ENCODE data around the gene RPL37.
"Not testable (repeated sequence)": the region's sequence is repeated elsewhere in the genome, so short reads cannot be mapped to it uniquely, and the experiment has no call there.

The RPL37 gene

DNA sequence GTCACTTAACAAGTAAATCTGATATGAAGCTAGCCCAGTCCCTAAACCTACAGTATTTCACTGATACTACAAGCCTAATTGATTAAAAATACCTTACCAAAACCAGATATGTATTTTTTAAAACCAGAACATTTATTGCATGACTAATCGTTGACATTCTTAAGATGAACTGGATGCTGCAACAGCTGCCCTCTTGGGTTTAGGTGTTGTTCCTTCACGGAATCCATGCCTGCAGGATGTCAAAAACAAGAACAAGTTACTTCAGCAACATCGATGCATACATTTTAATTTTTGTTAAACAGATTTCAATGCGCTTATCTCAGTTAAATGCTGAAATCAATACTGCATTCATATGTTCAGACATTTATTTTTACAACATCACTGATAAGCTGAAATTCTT lies 2.7 kb downstream of the RPL37 start:
- no peak for DNase-seq

DNA sequence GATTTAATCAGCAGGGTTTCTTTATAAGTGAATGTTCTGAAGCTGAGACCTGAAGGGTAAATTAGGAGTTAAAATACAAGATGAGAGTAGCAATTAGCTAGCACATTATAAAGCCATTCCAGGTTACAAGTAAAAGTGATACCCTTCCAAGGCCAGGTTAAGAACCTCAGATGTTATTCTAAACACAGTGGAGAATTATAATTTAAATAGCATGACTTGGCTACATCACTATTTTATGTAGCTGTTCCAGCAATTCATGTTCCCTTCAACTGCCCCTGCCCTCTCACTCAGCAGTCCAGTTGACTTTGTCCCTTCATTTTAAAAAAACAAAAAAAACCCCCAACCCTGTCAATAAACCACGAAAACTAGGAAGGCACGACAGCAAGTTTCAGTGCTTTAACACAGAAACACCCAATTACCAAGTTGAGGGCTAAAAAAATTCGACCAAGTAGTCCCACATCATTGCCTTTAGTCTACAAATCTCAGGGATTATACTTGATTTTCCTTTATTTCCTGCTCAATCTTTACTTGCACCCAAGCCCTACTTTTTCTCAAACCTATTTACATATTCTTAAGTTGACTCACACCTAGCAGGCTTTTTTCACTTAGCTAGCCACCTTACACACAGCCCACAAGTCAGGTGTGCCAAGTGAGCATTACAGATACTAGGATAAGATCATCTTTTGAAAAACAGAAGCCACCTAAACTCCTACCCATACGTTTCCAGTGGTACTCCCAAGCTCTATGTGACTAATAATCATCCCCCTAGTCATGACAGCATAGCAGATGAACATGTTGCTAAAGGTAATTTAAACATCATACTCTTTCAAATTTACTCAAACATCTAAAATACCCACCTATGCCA lies 3.4 kb downstream of the RPL37 start:
- no peak for DNase-seq

DNA sequence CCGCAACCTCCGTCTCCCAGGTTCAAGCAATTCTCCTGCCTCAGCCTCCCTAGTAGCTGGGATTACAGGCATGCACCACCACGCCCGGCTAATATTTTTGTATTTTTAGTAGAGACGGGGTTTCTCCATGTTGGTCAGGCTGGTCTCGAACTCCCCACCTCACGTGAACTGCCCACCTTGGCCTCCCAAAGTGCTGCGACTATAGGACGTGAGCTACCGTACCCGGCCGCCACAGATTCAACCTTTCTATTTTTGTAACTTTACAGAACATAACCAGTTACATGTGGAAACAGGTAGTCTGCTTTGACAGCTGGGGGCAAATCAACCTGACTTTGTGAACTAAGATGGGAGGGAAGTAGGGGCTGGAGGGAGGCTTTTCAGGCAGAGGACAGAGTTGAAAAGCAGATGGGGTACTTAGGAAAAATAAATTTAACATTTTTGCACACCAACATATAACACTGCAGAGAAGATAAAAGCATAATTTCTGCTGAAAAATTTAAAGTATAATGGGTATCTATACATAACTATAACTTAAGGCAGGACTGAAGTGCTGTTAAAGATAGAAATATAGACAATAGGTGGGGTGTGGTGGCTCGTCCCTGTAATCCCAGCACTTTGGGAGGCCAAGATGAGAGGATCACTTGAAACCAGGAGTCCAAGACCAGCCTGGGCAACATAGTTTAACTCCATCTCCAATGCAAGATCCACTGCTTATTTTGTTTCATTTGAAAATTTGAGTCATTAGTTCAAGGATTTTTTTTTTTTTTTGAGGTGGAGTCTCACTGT lies 5.1 kb downstream of the RPL37 start:
- DNase-seq: no peak

DNA sequence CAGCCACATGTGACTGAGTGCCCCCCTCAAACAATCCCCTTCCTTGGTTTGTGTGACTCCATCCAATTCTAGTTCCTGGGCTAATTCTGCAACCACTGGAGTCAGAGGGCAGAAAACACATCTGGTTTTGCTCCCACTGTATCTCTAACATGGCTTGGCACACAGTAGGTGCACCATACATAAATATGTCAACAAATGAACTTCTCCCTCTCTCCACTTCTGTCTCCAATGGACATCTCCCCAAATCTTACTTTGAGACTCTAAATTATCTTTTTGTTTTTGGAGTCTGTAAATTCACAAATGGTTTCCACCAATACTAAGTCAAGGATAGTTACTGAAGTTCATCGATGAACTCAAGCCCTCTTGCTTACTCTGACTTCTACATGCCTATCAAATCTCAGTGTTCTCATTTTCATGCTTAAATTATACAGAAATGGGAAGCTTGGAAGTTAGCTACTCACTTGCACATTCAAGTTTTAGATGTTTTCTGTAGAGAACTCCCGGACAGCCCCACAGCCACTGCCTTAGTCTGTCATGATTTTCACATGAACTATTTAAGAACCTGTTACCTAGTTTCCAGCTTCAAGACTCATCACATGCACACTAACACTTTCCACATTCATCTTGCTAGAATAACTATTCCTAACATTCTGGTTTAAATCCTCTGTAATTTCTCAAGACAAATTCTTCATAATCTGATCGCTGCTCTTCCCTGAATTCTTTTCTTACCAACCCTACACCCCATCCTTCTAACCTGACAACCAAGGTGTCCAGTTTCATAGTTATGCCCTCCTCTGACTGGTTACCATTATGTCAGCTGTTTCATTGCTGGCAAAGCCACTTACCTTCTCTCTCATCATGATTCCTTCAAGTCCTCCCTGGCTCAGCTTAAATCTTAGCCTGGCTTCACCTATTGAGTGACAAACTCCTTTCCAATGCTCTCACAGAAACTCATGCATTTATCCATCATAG lies 6.0 kb downstream of the RPL37 start:
- no peak for DNase-seq

- DNase-seq: no peak
These were observed 6.9 kb downstream of the RPL37 start for GRCh38 chr5:40828021-40828631.

GRCh38 chr5:40827188-40827977 lies 7.6 kb downstream of the RPL37 start:
- DNase-seq: no peak

DNA sequence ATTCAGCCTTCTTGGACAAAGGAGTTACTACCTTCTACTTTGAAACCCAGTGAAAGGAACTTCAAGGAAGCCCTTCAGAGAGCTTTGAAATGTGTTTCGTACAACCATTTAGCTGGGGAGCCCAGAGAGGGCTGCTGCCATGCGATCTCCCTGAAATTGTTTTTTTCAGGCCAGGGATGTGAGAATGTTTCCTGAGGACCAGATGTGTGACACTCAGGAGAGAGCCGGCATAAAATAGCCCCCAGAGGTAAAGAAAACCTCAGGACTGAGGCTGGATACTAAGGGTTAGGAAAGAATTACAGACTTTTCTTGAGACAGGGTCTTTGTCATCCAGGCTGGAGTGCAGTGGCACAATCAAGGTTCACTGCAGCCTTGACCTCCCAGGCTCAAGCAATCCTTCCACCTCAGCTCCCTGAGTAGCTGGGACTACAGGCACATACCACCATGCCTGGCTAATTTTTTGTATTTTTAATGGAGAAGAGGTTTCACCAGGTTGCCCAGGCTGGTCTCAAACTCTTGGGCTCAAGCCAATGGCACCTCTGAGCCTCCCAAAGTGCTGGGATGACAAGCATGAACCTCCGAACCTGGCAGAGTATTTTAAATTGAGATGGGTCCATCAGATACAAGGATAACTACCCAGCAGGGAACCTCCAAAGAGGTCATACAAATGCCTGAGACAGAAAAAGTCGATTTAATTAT lies 8.4 kb downstream of the RPL37 start:
- DNase-seq: no peak

DNA sequence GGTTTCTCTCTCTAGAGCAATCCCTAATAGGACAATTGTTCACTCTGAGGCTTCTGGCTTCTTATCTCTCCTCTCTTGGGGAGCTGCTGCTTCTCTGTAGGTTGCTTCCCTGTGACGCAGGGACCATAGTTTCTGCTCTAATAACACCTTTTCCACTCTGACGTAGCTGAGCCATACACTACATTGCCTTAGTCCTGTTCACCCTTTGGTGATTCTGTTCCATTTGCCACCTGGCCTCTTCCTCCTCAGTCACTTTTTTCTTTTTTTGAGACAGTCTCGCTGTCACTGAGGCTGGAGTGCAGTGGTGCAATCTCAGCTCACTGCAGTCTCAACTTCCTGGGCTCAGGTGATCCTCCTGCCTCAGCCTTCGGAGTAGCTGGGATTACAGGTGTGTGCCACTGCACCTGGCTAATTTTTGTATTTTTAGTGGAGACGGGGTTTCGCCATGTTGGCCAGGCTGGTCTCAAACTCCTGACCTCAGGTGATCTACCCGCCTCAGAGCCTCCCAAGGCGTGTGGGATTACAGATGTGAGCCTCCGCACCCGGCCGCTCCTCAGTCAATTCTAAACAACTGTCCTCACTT lies 9.5 kb downstream of the RPL37 start:
- DNase-seq: not testable (repeated sequence)

DNA sequence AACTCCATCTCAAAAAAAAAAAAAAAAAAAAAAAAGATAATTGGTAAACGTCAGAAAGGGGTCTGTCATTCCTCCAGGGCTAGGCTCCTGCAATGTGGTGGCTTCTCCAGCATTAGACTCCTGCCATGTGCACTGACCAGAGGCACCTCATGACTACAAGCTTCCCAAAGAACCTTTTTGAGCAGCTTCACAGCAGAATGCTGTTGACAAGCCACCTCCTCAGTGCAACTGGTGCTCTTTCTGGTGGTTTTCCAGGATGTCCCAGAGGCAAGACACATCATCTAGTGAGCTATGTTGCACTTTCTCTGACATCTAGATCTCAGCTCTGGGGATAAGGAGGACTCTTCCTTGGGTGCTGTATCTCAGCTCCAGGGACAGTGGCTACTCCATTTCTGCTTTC lies 11.6 kb downstream of the RPL37 start:
- DNase-seq: no peak

DNA sequence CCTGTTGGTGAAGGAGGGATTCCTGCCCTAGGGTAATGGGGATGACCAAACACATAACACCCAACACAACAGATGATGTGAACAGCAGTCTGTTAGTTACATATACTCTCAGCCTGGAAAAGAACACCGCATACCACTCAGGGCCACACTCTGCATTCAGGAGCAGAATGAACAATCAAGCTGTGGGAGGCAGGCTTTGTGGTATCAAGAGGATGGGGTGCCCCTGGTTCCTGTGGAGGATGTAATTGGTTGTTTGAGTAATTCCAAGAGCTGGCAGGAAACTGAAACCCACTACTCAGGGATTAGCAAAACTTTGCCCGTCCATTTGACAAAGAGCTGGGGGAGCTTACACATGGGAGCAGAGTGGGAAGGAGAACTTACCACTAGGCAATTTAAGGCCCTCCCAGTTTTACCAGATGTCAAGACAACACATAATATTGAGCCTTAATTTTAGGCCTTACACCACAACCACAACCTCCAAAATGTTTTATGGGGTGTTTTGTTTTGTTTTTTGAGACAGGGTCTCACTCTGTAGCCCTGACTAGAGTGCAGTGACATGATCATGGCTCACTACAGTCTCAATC lies 21.2 kb downstream of the RPL37 start:
- no peak for DNase-seq

GRCh38 chr5:40812125-40812524 lies 22.9 kb downstream of the RPL37 start:
- DNase-seq: no peak

DNA sequence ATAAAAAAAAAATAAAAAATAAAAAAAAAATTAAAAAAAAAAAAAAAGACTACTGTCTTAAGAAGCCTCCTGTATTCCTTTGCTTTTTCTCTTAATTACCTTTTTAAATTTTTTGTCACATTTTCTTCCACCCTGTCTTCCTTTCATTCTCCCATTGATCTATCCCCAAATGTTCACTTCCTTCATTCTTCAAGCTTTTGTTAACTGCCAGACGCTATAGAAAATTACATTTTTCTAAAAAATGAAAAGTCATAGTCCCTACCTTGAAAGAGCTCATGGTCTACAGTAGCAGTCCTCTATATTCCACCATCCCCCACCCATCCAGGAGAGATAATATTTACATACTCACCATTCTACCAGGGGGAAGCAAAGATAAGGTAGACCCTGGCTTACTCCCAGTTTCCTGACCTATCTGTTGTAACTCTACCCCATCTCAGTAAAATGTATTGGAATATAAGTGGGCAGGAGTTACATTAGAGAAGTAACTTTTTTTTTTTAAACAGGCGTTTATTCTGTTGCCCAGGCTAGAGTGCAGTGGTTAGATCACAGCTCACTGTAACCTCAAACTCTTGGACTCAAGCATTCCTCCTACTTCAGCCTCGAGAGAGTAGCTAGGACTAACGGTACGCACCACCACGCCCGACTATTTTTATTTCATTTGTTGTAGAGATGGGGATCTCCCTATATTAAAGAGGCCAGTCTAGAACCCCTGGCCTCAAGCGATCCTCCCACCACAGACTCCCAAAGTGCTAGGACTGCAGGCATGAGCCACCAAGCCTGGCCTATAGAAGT lies 33.1 kb downstream of the RPL37 start:
- DNase-seq: no peak

- no peak for DNase-seq
These were observed 35.8 kb downstream of the RPL37 start for GRCh38 chr5:40799258-40799657.

- no peak for DNase-seq
These were observed 36.2 kb downstream of the RPL37 start for GRCh38 chr5:40798801-40799210.

DNA sequence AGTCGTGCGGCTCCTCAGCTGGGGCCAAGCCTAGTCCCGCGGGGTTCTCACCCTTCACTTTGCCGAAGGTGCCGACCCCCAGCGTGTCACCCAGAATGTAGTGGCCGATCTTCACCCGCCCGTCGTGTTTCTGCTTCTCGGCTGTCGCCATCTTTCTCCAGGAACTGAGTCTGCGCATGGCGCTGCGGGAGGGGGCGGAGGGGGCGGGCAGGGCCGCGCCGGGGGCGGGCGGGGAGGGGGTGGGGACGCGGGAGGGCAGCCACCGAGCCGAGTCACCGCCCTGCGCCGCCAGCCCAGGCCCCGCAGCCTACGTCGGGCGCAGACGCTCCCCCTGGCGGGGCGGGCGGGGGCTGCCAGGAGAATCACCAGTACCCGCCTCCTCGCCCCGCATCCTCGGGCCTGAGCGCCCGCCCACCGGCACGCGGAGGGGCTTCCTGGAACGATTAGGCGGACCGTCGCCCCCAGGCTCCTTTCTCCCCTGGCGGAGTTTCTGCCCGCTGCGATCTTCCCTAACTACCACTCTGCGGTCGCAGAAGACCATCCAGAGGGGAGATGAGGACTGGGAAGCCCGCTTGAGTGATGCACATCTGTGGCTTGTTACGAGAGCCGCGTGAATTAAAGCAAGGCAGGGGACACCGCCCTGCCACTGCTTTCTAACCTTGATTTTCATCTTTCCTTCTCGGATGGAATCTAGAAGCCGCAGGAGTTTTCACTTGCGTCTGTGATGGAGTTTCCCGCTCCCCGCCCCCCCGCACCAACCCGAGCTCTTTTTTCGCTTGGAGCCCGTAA lies 36.8 kb downstream of the RPL37 start, which contains the start of gene PRKAA1:
PRKAA1 (minus strand) TSS at position 363 of the 789 bp plus-strand sequence; CDS start at position 178, 185 bp downstream.
- peak; percentile 95 for DNase-seq

DNA sequence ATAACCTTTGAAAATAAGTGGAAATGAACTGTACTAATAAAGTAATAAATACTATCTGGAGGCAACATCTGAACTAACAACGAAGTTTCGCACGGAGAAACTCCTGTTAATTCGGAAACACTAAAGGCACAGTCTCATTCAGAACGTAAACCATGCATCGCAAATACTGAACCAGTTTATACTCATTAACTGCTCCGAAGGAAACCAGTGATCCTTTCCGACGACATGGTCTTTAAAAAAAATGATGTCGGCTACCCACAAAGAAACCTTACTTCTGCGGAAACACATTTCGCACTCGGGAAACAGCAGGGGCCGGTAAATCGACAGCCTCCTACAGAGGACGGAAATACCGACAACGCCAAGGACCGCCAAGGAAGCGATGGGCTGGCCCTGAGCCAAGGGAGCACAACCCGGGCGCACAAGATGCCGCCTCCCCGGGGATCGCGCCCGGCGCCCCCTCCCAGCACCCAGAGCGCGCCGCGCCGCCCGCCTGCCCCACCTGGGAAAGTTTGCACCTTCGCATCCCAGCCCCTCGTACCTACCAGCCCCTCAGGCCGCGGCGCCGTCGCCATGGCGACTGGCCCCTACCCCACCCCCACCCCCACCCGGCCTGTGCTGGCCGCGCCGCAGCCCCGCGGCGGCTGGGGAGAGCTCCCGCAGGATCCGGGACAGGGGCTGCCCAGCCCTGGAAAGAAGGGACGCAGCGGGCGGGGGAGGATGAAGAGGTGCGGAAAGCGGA lies 37.6 kb downstream of the RPL37 start:
- peak; percentile 78 for DNase-seq

GRCh38 chr5:40796487-40796889 lies 38.5 kb downstream of the RPL37 start:
- DNase-seq: no peak

- not testable (repeated sequence) for DNase-seq
These were observed 40.1 kb downstream of the RPL37 start for GRCh38 chr5:40794877-40795276.

Measured in right hindlimb (tissue), 1 donor.